KMS-11 (cell line): ENCODE results near the gene CLDN9.

ENCODE experiments used
- H2AFZ ChIP-seq: fragments of 200-600 bp; sonication (generic); 2 replicates; pipeline ENCODE4 v1.6.1; 2016; ENCODE audit warnings: antibody characterized with exemption, mixed run types, low read depth
- H3K27ac ChIP-seq: fragments of 200-600 bp; sonication (generic); 2 replicates; pipeline ENCODE4 v1.6.1; 2016; ENCODE audit warnings: mild to moderate bottlenecking, mixed run types
- H3K27me3 ChIP-seq: fragments of 200-600 bp; sonication (generic); 2 replicates; pipeline ENCODE4 v1.6.1; 2017; ENCODE audit warnings: mild to moderate bottlenecking, low read depth, mixed run types, moderate library complexity; ENCODE audit not compliant: insufficient read depth
- H3K36me3 ChIP-seq: fragments of 200-600 bp; sonication (generic); 2 replicates; pipeline ENCODE4 v1.6.1; 2017; ENCODE audit warnings: mild to moderate bottlenecking, mixed run types; ENCODE audit not compliant: insufficient read depth
- H3K4me1 ChIP-seq: fragments of 200-600 bp; sonication (generic); 2 replicates; pipeline ENCODE4 v1.6.1; 2016; ENCODE audit warnings: mild to moderate bottlenecking, low read depth, mixed run types; ENCODE audit not compliant: poor library complexity, severe bottlenecking
- H3K4me2 ChIP-seq: fragments of 200-600 bp; sonication (generic); 2 replicates; pipeline ENCODE4 v1.7.0; 2016; ENCODE audit warnings: mild to moderate bottlenecking, mixed run types
- H3K4me3 ChIP-seq: fragments of 200-600 bp; sonication (generic); IDR thresholded peaks from 2 replicates; pipeline ENCODE4 v1.6.1; 2017; ENCODE audit warnings: low read depth, low read length, mixed read lengths; ENCODE audit not compliant: insufficient read depth
- H3K79me2 ChIP-seq: fragments of 200-600 bp; sonication (generic); 2 replicates; pipeline ENCODE4 v1.6.1; 2016; ENCODE audit warnings: low read depth, mixed run types; ENCODE audit not compliant: insufficient read depth
- H3K9ac ChIP-seq: fragments of 200-600 bp; sonication (generic); 2 replicates; pipeline ENCODE4 v1.6.1; 2016; ENCODE audit warnings: mild to moderate bottlenecking, mixed run types
- H4K20me1 ChIP-seq: fragments of 200-600 bp; sonication (generic); 2 replicates; pipeline ENCODE4 v1.6.1; 2016; ENCODE audit warnings: mild to moderate bottlenecking, mixed run types; ENCODE audit not compliant: insufficient read depth
- TF ChIP-seq, protein P1 (sequence below): fragments of 200-600 bp; sonication (generic); conservative IDR thresholded peaks from 2 replicates; pipeline ENCODE4 v1.6.1; 2017; ENCODE audit warnings: low read depth, mild to moderate bottlenecking, antibody characterized with exemption, low read length, moderate library complexity, mixed read lengths

CLDN9 gene

GRCh38 chr16:2974319-2975056, 38.2 kb upstream of the CLDN9 start:
- Histone ChIP-seq H3K79me2 (peaks cover 48% of the 10 kb centered on the region; the same call in 1 of the 2 replicates), H4K20me1 (no peaks in the 10 kb centered on the region), H3K36me3 (no peaks in the 10 kb centered on the region), H3K9ac (no peak overlapping the region), H2AFZ (no peak overlapping the region), H3K27ac (no peak overlapping the region), H3K4me1 (peaks cover 17% of the 10 kb centered on the region), H3K4me3 (no peak overlapping the region), H3K4me2 (no peak overlapping the region), H3K27me3 (no peaks in the 10 kb centered on the region)
- TF ChIP-seq, protein P1, sequence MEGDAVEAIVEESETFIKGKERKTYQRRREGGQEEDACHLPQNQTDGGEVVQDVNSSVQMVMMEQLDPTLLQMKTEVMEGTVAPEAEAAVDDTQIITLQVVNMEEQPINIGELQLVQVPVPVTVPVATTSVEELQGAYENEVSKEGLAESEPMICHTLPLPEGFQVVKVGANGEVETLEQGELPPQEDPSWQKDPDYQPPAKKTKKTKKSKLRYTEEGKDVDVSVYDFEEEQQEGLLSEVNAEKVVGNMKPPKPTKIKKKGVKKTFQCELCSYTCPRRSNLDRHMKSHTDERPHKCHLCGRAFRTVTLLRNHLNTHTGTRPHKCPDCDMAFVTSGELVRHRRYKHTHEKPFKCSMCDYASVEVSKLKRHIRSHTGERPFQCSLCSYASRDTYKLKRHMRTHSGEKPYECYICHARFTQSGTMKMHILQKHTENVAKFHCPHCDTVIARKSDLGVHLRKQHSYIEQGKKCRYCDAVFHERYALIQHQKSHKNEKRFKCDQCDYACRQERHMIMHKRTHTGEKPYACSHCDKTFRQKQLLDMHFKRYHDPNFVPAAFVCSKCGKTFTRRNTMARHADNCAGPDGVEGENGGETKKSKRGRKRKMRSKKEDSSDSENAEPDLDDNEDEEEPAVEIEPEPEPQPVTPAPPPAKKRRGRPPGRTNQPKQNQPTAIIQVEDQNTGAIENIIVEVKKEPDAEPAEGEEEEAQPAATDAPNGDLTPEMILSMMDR, result no peak

DNA sequence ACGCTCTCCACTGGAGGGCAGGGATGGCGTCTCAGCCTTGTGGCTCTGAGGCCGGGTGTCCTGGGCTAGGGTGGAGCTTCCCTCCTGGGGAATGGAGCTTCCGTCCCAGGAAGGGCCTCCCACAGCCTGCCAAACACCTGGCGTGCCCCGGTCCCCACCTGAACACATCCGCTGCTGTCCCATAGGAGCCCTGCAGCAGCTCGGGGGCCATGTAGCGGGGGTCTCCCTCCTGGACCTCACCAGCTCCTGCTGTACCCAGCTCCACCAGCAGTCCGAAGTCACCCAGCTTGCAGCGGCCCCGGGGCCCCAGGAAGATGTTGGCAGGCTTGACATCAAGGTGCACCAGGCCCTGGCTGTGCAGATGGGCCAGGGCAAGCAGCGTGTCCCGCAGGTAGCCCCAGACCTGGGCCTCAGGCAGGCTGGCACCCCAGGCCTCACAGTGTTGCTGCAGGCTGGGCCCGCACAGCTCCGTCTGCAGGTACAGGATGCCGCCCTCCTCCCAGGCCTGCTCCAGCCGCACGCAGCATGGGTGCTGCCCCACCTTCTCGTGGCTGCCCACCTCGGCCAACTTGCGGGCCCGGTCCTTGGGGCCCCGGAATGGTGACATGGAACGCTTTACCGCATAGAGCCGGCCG, 37.4 kb upstream of the CLDN9 start:
- Histone ChIP-seq H3K4me3 (no peak overlapping the region), H3K9ac (no peak overlapping the region), H3K79me2 (peaks cover 45% of the 10 kb centered on the region; the same call in 1 of the 2 replicates), H3K27ac (no peak overlapping the region), H4K20me1 (no peaks in the 10 kb centered on the region), H3K4me1 (peaks cover 17% of the 10 kb centered on the region), H3K4me2 (no peak overlapping the region), H2AFZ (no peak overlapping the region), H3K27me3 (no peaks in the 10 kb centered on the region), H3K36me3 (no peaks in the 10 kb centered on the region)
- TF ChIP-seq, protein P1, result no peak

GRCh38 chr16:2976201-2976600, 36.5 kb upstream of the CLDN9 start:
- Histone ChIP-seq H3K36me3 (no peaks in the 10 kb centered on the region), H2AFZ (no peak overlapping the region), H3K27ac (no peak overlapping the region), H3K9ac (no peak overlapping the region), H3K27me3 (no peaks in the 10 kb centered on the region), H3K4me3 (no peak overlapping the region), H3K4me1 (peaks cover 17% of the 10 kb centered on the region), H3K4me2 (no peak overlapping the region), H3K79me2 (peaks cover 35% of the 10 kb centered on the region; the same call in 1 of the 2 replicates), H4K20me1 (no peaks in the 10 kb centered on the region)
- TF ChIP-seq, protein P1, result no peak

GRCh38 chr16:2976673-2977072, 36.0 kb upstream of the CLDN9 start:
- Histone ChIP-seq H3K27ac (no peak overlapping the region), H3K4me3 (no peak overlapping the region), H3K4me1 (peaks cover 17% of the 10 kb centered on the region), H3K36me3 (no peaks in the 10 kb centered on the region), H3K9ac (no peak overlapping the region), H3K27me3 (no peaks in the 10 kb centered on the region), H3K79me2 (peaks cover 32% of the 10 kb centered on the region; the same call in 1 of the 2 replicates), H2AFZ (no peak overlapping the region), H3K4me2 (no peak overlapping the region), H4K20me1 (no peaks in the 10 kb centered on the region)
- TF ChIP-seq, protein P1, result no peak
